ENCODE results near the gene C3orf49.

C3orf49 gene

GRCh38 chr3:63800097-63800496 is 19.0 kb upstream of the C3orf49 start:
- DNase-seq (ENCODE audit: insufficient read length, low spot score) = no peak
- no peak for FAIRE-seq
- TF ChIP-seq CTCF (IDR thresholded peaks at IDR 0.05; ENCODE audit: insufficient read depth, missing control alignments) = no peak

- no peak for TF ChIP-seq CTCF (IDR thresholded peaks at IDR 0.05; ENCODE audit: insufficient read depth, missing control alignments)
- DNase-seq (ENCODE audit: insufficient read length, low spot score) (no peak), FAIRE-seq (no peak)
Measured at GRCh38 chr3:63803911-63804310, 15.2 kb upstream of the C3orf49 start.

GRCh38 chr3:63807961-63808565 is 11.0 kb upstream of the C3orf49 start:
- FAIRE-seq (no peak), DNase-seq (ENCODE audit: insufficient read length, low spot score) (no peak)
- TF ChIP-seq CTCF (IDR thresholded peaks at IDR 0.05; ENCODE audit: insufficient read depth, missing control alignments) = no peak

- DNase-seq (ENCODE audit: insufficient read length, low spot score) (no peak), FAIRE-seq (no peak)
- TF ChIP-seq CTCF (IDR thresholded peaks at IDR 0.05; ENCODE audit: insufficient read depth, missing control alignments) = no peak
Measured at GRCh38 chr3:63808633-63809032, 10.5 kb upstream of the C3orf49 start.

- DNase-seq (ENCODE audit: insufficient read length, low spot score) = no peak
- FAIRE-seq = no peak
- TF ChIP-seq CTCF (IDR thresholded peaks at IDR 0.05; ENCODE audit: insufficient read depth, missing control alignments) = no peak
Measured at GRCh38 chr3:63809607-63810006, 9.5 kb upstream of the C3orf49 start.

- FAIRE-seq (no peak), DNase-seq (ENCODE audit: insufficient read length, low spot score) (no peak)
- TF ChIP-seq CTCF (IDR thresholded peaks at IDR 0.05; ENCODE audit: insufficient read depth, missing control alignments) = no peak
Measured at GRCh38 chr3:63814237-63814636, 4.9 kb upstream of the C3orf49 start.

- no peak for TF ChIP-seq CTCF (IDR thresholded peaks at IDR 0.05; ENCODE audit: insufficient read depth, missing control alignments)
- FAIRE-seq = no peak
- no peak for DNase-seq (ENCODE audit: insufficient read length, low spot score)
Measured at GRCh38 chr3:63817225-63817624, 1.9 kb upstream of the C3orf49 start.

Data from D721Med (cell line).